Breast epithelium (tissue), 4 donors: ENCODE measurements around the gene LMTK2. TPM values are rescaled to one million over a fixed set of nuclear protein-coding genes. Genes with fewer than 3 reads are reported as not detected.

ENCODE experiments used
- DNase-seq, 2 donors: peaks; one replicate each; pipeline ENCODE4 v3.0.0-alpha.2; 2019; ENCODE audit warnings: low spot score in 2 of 2
- H3K27ac ChIP-seq, 2 donors: fragments of 200-600 bp; sonication (generic) in 1 of 2; one replicate each; pipeline ENCODE4 v1.5.1; 2016 to 2019; ENCODE audit warnings: mild to moderate bottlenecking in 1 of 2
- H3K27me3 ChIP-seq, 2 donors: fragments of 200-600 bp; sonication (generic) in 1 of 2; one replicate each; pipeline versions ENCODE4 v1.5.1 to v1.6.0; 2017 to 2019; ENCODE audit warnings: control low read depth in 1 of 2, mild to moderate bottlenecking in 1 of 2
- H3K36me3 ChIP-seq: fragments of 200-600 bp; one replicate; pipeline ENCODE4 v1.5.1; 2019
- H3K4me1 ChIP-seq, 2 donors: fragments of 200-600 bp; sonication (generic); one replicate each; pipeline ENCODE4 v1.5.1; 2016 to 2019; ENCODE audit warnings: control low read depth in 1 of 2
- H3K4me3 ChIP-seq, 3 donors: fragments of 200-600 bp; sonication (generic); 1 replicate in 2 of 3; 2 replicates in 1 of 3; pipeline ENCODE4 v1.5.1; 2016 to 2019; ENCODE audit warnings: mild to moderate bottlenecking in 3 of 3, moderate library complexity in 2 of 3
- H3K9me3 ChIP-seq, 2 donors: fragments of 200-600 bp; sonication (generic) in 1 of 2; one replicate each; pipeline ENCODE4 v1.5.1; 2016 to 2019; ENCODE audit warnings: control low read depth in 1 of 2
- POLR2A ChIP-seq: fragments of 450-650 bp; IDR thresholded peaks from one replicate; pipeline ENCODE4 v1.6.1; 2016; ENCODE audit warnings: antibody characterized with exemption, mild to moderate bottlenecking, moderate library complexity
- POLR2AphosphoS5 ChIP-seq, 3 donors: sonication (generic); formaldehyde crosslinking; IDR thresholded peaks; one replicate each; pipeline ENCODE4 v1.6.1; 2017; ENCODE audit warnings: antibody characterized with exemption in 3 of 3
- intact Hi-C: fragments of 100-400 bp; cut with DNase I; formaldehyde crosslinking; loops from one replicate; pipeline ENCODE4 v1.15.1; 2023; ENCODE audit warnings: low total_unique reads
- total RNA-seq, 3 donors: library from RNA; depleted of rRNA; stranded (reverse); fragments of >200 nt; gene quantifications; one replicate each; pipeline ENCODE4 v1.1.0, GENCODE V29; 2016
- TF ChIP-seq, protein P1 (sequence below), 3 donors: fragments of 450-650 bp; IDR thresholded peaks; one replicate each; pipeline ENCODE4 v1.5.1; 2016 to 2017; ENCODE audit warnings: antibody characterized with exemption in 3 of 3, mild to moderate bottlenecking in 3 of 3, moderate library complexity in 3 of 3

The LMTK2 gene
- total RNA-seq, 3 donors from 2014 or later = 9.4 to 16.7 (median 14.1) TPM

DNA sequence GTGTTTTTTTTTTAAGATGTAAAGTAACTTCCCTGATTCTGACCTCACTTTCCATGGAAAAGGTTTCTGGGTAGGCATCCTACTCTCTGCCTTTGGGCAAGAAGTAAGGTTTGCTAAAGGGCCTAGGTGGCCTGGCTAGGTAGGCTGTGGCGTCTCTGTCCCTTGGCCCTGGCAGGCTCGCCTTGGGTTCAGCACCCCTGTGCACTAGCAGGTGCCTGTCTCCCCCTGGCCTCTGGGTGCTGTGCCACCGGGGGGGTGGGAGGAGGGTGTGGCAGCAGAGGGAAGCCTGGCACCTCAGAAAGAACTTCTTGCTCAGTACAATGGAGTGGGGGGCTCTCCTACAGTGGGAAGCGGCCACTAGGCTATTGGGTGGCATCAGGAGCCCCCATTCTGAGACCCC lies 131.4 kb downstream of the LMTK2 start:
- H3K4me1 ChIP-seq = no peaks in the 10 kb centered on the region
- no peaks in the 10 kb centered on the region for H3K36me3 ChIP-seq
- TF ChIP-seq POLR2A (no peak), POLR2AphosphoS5 (IDR thresholded peaks at IDR 0.05) (no peak)
- TF ChIP-seq, protein P1, sequence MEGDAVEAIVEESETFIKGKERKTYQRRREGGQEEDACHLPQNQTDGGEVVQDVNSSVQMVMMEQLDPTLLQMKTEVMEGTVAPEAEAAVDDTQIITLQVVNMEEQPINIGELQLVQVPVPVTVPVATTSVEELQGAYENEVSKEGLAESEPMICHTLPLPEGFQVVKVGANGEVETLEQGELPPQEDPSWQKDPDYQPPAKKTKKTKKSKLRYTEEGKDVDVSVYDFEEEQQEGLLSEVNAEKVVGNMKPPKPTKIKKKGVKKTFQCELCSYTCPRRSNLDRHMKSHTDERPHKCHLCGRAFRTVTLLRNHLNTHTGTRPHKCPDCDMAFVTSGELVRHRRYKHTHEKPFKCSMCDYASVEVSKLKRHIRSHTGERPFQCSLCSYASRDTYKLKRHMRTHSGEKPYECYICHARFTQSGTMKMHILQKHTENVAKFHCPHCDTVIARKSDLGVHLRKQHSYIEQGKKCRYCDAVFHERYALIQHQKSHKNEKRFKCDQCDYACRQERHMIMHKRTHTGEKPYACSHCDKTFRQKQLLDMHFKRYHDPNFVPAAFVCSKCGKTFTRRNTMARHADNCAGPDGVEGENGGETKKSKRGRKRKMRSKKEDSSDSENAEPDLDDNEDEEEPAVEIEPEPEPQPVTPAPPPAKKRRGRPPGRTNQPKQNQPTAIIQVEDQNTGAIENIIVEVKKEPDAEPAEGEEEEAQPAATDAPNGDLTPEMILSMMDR (IDR thresholded peaks at IDR 0.05) = no peak
- no peaks in the 10 kb centered on the region for H3K9me3 ChIP-seq
- H3K4me3 ChIP-seq = no peak overlapping the region
- intact Hi-C loops = no loop called here
- no peak for DNase-seq
- H3K27ac ChIP-seq = no peak overlapping the region
- H3K27me3 ChIP-seq = no peaks in the 10 kb centered on the region

DNA sequence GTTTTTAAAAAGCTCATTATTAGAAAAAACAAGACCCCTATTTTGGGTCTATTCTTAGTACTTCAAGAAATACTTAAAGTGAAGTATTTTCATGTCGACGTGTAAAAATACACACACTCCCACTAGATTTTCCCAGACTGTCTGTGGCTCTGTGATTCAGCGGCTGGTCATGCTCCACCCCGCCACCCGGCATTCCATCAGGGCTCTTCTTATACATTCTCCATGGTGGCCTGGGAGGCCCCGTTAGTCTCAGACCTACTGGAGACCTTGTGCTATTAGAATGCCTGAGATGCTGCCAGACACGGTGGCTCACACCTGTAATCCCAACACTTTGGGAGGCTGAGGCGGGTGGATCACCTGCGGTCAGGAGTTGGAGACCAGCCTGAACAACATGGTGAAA lies 132.3 kb downstream of the LMTK2 start:
- no peaks in the 10 kb centered on the region for H3K27me3 ChIP-seq
- no peaks in the 10 kb centered on the region for H3K4me1 ChIP-seq
- H3K36me3 ChIP-seq = no peaks in the 10 kb centered on the region
- no peaks in the 10 kb centered on the region for H3K9me3 ChIP-seq
- no peak overlapping the region for H3K4me3 ChIP-seq
- TF ChIP-seq, protein P1 (IDR thresholded peaks at IDR 0.05) = no peak
- TF ChIP-seq POLR2A = no peak
- TF ChIP-seq POLR2AphosphoS5 (IDR thresholded peaks at IDR 0.05) = no peak
- DNase-seq = no peak
- intact Hi-C loops = no loop called here
- no peak overlapping the region for H3K27ac ChIP-seq

DNA sequence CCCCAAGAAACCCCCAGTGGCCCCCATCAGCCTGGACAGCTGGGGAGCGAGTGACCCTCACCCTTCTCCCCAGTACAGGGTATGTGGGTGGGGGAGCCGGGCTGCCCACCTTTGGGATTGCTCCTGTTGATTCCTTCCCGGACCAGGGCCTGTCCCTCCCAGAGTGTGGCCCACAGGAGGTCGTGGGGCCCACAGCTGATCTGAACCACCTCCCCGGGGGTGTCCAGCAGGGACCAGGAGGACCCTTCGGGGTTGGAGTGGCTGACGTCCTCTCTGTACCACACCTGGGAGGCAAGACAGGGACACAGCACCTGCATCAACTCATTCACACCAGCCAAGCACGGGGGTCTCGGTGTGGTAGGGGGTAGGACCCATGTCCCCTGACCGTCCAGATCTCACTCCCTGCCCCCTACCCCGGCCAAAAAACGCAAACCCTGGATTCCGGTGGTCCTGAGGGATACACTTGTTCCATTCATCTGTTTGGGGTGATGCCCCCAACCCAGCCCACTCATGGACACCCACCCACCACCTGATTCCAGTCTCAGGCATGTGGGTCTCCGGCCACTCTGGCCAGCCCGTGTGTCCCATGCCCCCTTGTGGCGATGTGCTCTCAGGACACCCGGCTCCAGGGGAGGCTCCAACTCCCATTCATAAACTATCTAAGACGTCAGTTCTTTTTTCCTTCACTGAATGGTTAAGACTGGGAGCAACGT lies 134.5 kb downstream of the LMTK2 start:
- no peaks in the 10 kb centered on the region for H3K4me1 ChIP-seq
- no peak overlapping the region for H3K4me3 ChIP-seq
- TF ChIP-seq, protein P1 (IDR thresholded peaks at IDR 0.05) = peak; percentile 45
- TF ChIP-seq POLR2A = no peak
- H3K9me3 ChIP-seq = no peaks in the 10 kb centered on the region
- DNase-seq = no peak
- no peaks in the 10 kb centered on the region for H3K36me3 ChIP-seq
- no peaks in the 10 kb centered on the region for H3K27me3 ChIP-seq
- no peak overlapping the region for H3K27ac ChIP-seq
- intact Hi-C loops = no loop called here

DNA sequence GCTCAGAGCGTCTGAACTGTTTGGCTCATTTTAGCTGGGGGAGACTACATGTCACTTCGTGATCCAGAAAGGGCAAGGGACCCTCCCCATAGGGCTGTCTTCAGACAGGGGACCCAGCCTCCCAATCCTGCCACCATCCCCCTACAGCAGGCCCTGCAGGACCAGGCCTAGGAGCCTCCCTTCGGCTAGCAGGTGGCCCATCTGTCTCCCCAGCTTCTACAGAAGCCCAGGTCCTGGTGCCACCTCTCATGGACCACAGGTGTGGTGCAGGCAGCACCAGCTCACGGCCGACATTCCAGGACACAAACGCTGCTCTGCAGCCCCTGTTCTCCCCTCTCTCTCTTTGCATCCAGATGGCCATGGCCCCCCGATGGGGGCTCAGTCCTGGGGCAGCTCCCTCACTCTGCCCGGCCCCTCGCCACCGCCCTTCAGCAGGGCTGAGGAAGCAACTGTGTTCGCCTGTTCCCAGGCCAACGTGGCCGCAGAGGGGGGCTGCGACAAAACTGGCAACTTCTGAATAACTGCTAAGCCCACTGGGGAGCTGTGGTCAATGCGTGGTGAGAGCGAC lies 135.1 kb downstream of the LMTK2 start:
- TF ChIP-seq, protein P1 (IDR thresholded peaks at IDR 0.05) = no peak
- TF ChIP-seq POLR2AphosphoS5 (IDR thresholded peaks at IDR 0.05) (no peak), POLR2A (no peak)
- intact Hi-C loops = no loop called here
- no peak overlapping the region for H3K4me3 ChIP-seq
- H3K9me3 ChIP-seq = no peaks in the 10 kb centered on the region
- no peak for DNase-seq
- H3K27me3 ChIP-seq = no peaks in the 10 kb centered on the region
- no peaks in the 10 kb centered on the region for H3K4me1 ChIP-seq
- H3K36me3 ChIP-seq = no peaks in the 10 kb centered on the region
- no peak overlapping the region for H3K27ac ChIP-seq

DNA sequence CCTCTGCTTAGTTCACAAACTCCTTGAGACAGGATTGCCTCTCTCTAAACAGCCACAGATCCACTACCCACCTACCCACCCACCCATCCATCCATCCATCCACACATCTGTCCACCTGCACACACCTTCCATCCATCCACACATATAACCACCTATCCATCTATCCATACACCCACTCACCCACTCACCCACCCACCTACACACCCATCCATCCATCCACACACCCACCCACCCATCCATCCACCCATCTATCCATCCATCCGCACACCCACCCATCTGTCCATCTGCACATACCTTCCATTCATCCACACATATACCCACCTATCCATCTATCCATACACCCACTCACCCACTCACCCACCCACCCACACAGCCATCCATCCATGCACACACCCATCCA lies 135.7 kb downstream of the LMTK2 start:
- Histone ChIP-seq H3K36me3 (no peaks in the 10 kb centered on the region), H3K4me1 (no peaks in the 10 kb centered on the region), H3K27me3 (no peaks in the 10 kb centered on the region), H3K27ac (no peak overlapping the region), H3K9me3 (no peaks in the 10 kb centered on the region), H3K4me3 (no peak overlapping the region)
- TF ChIP-seq POLR2A (no peak), POLR2AphosphoS5 (IDR thresholded peaks at IDR 0.05) (no peak)
- TF ChIP-seq, protein P1 (IDR thresholded peaks at IDR 0.05) = no peak
- intact Hi-C loops = no loop called here
- DNase-seq = no peak
